Fibroblast of lung (primary cell): ENCODE data around the gene ACOXL. TPM values are rescaled to one million over a fixed set of nuclear protein-coding genes. Genes with fewer than 3 reads are reported as not detected.

ENCODE experiments used
- DNase-seq, 2 donors: peaks; one replicate each; pipeline versions ENCODE4 v3.0.0 to v3.0.0-alpha.2; 2010; ENCODE audit warnings: low read depth in 2 of 2
- H2AFZ ChIP-seq: 2 replicates; pipeline ENCODE4 v1.5.1; 2012; ENCODE audit warnings: low read length, control low read depth, inconsistent platforms
- H3K27ac ChIP-seq: 2 replicates; pipeline ENCODE4 v1.5.1; 2011; ENCODE audit warnings: low read length, control low read depth; ENCODE audit not compliant: insufficient read depth
- H3K27me3 ChIP-seq: 2 replicates; pipeline ENCODE4 v1.5.1; 2011; ENCODE audit warnings: mild to moderate bottlenecking, low read length; ENCODE audit not compliant: control insufficient read depth, insufficient read depth
- H3K36me3 ChIP-seq: 2 replicates; pipeline ENCODE4 v1.5.1; 2011; ENCODE audit warnings: low read length; ENCODE audit not compliant: control insufficient read depth, insufficient read depth
- H3K4me1 ChIP-seq: 2 replicates; pipeline ENCODE4 v1.5.1; 2011; ENCODE audit warnings: low read length; ENCODE audit not compliant: control insufficient read depth, insufficient read depth; ENCODE audit errors: extremely low read depth
- H3K4me2 ChIP-seq: 2 replicates; pipeline ENCODE4 v1.5.1; 2011; ENCODE audit warnings: low read length, control low read depth; ENCODE audit not compliant: insufficient read depth; ENCODE audit errors: extremely low read depth
- H3K4me3 ChIP-seq, 4 experiments: fragments of 200-600 bp in 1 of 4; sonication (generic) in 1 of 4; replicated peaks in 1 of 4; 2 replicates each; pipeline ENCODE4 v1.5.1; 2011 to 2016; ENCODE audit warnings: low read length in 4 of 4, low read depth in 3 of 4, mild to moderate bottlenecking in 3 of 4, control low read depth in 2 of 4, inconsistent platforms in 1 of 4, mixed read lengths in 1 of 4; ENCODE audit not compliant: insufficient read depth in 1 of 4; ENCODE audit errors: control extremely low read depth in 1 of 4
- H3K79me2 ChIP-seq: 2 replicates; pipeline ENCODE4 v1.5.1; 2012; ENCODE audit warnings: mild to moderate bottlenecking, low read length, inconsistent platforms; ENCODE audit not compliant: control insufficient read depth, insufficient read depth
- H3K9ac ChIP-seq: 2 replicates; pipeline ENCODE4 v1.5.1; 2011; ENCODE audit warnings: mild to moderate bottlenecking, low read length, control low read depth; ENCODE audit not compliant: insufficient read depth
- H3K9me3 ChIP-seq: 2 replicates; pipeline ENCODE4 v1.5.1; 2012; ENCODE audit warnings: low read depth, low read length; ENCODE audit not compliant: control insufficient read depth, insufficient read depth
- H4K20me1 ChIP-seq: 2 replicates; pipeline ENCODE4 v1.5.1; 2011; ENCODE audit warnings: low read length; ENCODE audit not compliant: control insufficient read depth, insufficient read depth; ENCODE audit errors: extremely low read depth
- EZH2 ChIP-seq: IDR thresholded peaks from 2 replicates; pipeline ENCODE4 v1.5.1; 2012; ENCODE audit warnings: low read length, control low read depth, mild to moderate bottlenecking; ENCODE audit errors: missing control alignments
- polyA plus RNA-seq, 2 donors: library from polyadenylated mRNA; depleted of rRNA in 1 of 2; stranded (reverse) in 1 of 2; unstranded in 1 of 2; fragments of >200 nt; gene quantifications; 2 replicates each; pipeline ENCODE4 v1.2.1, GENCODE V29; 2011 to 2012; ENCODE audit warnings: missing spikeins in 1 of 2
- total RNA-seq: library from RNA; depleted of rRNA; stranded (reverse); fragments of >200 nt; gene quantifications from 2 replicates; pipeline ENCODE4 v1.2.1, GENCODE V29; 2014
- TF ChIP-seq, protein P1 (sequence below), 2 donors: IDR thresholded peaks in 1 of 2; conservative IDR thresholded peaks in 1 of 2; 1 replicate in 1 of 2; 2 replicates in 1 of 2; pipeline ENCODE4 v1.5.1; 2011 to 2012; ENCODE audit warnings: low read length in 2 of 2, control low read depth in 1 of 2, inconsistent platforms in 1 of 2, low read depth in 1 of 2, mild to moderate bottlenecking in 1 of 2

ACOXL gene
- total and polyA plus RNA-seq, 2 donors (not counting 1 experiment from before 2014, with no cell fraction given): not detected

DNA sequence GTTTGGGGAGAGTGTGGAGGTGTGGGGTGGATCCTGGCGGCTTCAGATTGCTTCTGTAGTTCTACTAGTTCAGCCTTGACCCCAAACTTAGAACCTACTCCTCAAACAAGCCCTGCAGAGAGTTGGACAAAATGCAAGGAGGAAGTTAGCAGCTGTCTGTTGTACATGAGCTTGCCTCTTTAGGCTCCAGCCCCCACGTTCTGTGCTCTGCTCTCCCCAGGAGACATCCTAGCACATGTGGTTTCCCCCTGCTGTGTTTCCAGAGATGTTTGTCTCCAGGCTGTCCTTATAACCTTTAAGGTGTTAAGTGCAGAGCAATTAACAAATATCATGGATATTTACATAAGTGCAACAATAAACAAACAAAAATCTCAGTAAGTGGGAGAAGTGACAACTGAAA, 111.1 kb downstream of the ACOXL start:
- no peak for DNase-seq
- H3K36me3 ChIP-seq: no peaks in the 10 kb centered on the region
- no peaks in the 10 kb centered on the region for H3K4me1 ChIP-seq
- H2AFZ ChIP-seq: no peak overlapping the region
- H3K27ac ChIP-seq: no peak overlapping the region
- H3K4me2 ChIP-seq: no peak overlapping the region
- no peak overlapping the region for H3K9ac ChIP-seq
- no peak for TF ChIP-seq EZH2
- TF ChIP-seq, protein P1, sequence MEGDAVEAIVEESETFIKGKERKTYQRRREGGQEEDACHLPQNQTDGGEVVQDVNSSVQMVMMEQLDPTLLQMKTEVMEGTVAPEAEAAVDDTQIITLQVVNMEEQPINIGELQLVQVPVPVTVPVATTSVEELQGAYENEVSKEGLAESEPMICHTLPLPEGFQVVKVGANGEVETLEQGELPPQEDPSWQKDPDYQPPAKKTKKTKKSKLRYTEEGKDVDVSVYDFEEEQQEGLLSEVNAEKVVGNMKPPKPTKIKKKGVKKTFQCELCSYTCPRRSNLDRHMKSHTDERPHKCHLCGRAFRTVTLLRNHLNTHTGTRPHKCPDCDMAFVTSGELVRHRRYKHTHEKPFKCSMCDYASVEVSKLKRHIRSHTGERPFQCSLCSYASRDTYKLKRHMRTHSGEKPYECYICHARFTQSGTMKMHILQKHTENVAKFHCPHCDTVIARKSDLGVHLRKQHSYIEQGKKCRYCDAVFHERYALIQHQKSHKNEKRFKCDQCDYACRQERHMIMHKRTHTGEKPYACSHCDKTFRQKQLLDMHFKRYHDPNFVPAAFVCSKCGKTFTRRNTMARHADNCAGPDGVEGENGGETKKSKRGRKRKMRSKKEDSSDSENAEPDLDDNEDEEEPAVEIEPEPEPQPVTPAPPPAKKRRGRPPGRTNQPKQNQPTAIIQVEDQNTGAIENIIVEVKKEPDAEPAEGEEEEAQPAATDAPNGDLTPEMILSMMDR (conservative IDR thresholded peaks at IDR 0.05 in 1 of 2, IDR thresholded peaks at IDR 0.05 in 1 of 2; ENCODE audit: low read depth in 1 of 2, low read length in 2 of 2): no peak
- H3K9me3 ChIP-seq: no peaks in the 10 kb centered on the region
- H4K20me1 ChIP-seq: no peaks in the 10 kb centered on the region
- H3K79me2 ChIP-seq: no peaks in the 10 kb centered on the region
- H3K4me3 ChIP-seq: no peak overlapping the region
- H3K27me3 ChIP-seq: peaks cover 20% of the 10 kb centered on the region

DNA sequence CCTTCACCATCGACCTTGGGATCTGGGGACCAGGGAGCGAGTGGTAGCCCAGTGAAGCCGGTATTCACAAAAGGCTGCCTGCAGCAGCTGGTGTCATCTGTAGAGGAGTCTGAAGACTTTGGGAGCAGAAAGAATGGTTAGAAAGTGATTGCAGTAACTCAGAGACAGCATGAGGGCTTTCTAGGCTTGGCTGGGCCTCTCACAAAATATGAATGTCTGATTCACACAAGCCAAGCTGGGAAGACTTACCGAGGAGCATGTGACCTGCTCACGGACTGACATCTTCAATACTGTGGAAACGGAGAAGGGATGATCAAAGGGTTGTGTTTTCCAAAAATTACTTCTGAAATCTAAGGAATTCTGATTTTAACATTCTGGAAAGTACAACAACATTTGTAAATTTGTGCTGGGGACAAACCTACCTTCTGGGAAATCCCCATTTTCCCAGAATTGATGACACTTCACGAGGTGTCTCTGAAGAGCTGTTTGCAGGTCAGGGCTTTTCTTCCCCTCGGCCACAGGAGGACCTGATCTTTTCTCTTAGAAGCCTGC, 111.7 kb downstream of the ACOXL start:
- H3K4me3 ChIP-seq: no peak overlapping the region
- H4K20me1 ChIP-seq: no peaks in the 10 kb centered on the region
- H3K27ac ChIP-seq: no peak overlapping the region
- H3K36me3 ChIP-seq: no peaks in the 10 kb centered on the region
- H3K79me2 ChIP-seq: no peaks in the 10 kb centered on the region
- no peaks in the 10 kb centered on the region for H3K4me1 ChIP-seq
- no peaks in the 10 kb centered on the region for H3K9me3 ChIP-seq
- no peak overlapping the region for H3K9ac ChIP-seq
- no peak overlapping the region for H2AFZ ChIP-seq
- TF ChIP-seq EZH2: no peak
- TF ChIP-seq, protein P1 (conservative IDR thresholded peaks at IDR 0.05 in 1 of 2, IDR thresholded peaks at IDR 0.05 in 1 of 2; ENCODE audit: low read depth in 1 of 2, low read length in 2 of 2): no peak
- H3K4me2 ChIP-seq: no peak overlapping the region
- no peak for DNase-seq
- H3K27me3 ChIP-seq: peaks cover 20% of the 10 kb centered on the region

- no peaks in the 10 kb centered on the region for H4K20me1 ChIP-seq
- H3K4me1 ChIP-seq: no peaks in the 10 kb centered on the region
- TF ChIP-seq, protein P1 (conservative IDR thresholded peaks at IDR 0.05 in 1 of 2, IDR thresholded peaks at IDR 0.05 in 1 of 2; ENCODE audit: low read depth in 1 of 2, low read length in 2 of 2): no peak
- TF ChIP-seq EZH2: no peak
Measured at GRCh38 chr2:110847651-110848050, 115.3 kb downstream of the ACOXL start.

More at GRCh38 chr2:110847651-110848050, 115.3 kb downstream of the ACOXL start:
- Histone ChIP-seq H2AFZ (no peak overlapping the region), H3K4me2 (no peak overlapping the region), H3K4me3 (no peak overlapping the region), H3K27me3 (peaks cover 21% of the 10 kb centered on the region), H3K9ac (no peak overlapping the region), H3K79me2 (no peaks in the 10 kb centered on the region), H3K36me3 (no peaks in the 10 kb centered on the region), H3K9me3 (no peaks in the 10 kb centered on the region), H3K27ac (no peak overlapping the region)
- no peak for DNase-seq
